ENCODE data around the gene MLYCD. TPM values are rescaled to one million over a fixed set of nuclear protein-coding genes. Genes with fewer than 3 reads are reported as not detected.

Gene MLYCD
- total RNA-seq, 4 donors from 2014 or later, result 2.7 to 8.6 (median 2.9) TPM

DNA sequence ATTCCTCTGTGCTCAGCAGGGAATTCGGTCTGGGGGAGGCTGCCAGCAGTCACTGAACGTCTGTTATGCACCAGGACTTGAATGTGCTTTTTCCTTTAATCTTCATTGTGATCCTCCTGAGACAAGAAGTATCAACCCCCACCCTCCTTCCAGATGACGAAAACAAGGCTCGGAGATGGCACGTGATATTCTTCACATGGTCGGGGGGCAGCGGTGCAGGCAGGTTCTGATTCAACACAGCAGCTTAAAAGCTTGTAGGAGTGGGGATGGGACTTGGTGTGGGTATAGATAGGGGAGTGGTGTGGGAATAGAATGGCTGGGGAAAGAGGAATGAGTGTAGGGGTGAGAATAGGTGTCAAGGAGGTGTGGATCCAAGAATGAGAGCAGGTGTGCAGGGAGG, 75.6 kb downstream of the MLYCD start:
- Histone ChIP-seq H3K27ac (no peak overlapping the region), H3K27me3 (peaks cover 0 to 17% (median under 1%) of the 10 kb centered on the region in 4 donors), H3K36me3 (no peaks in the 10 kb centered on the region), H3K9me3 (peaks cover 0 to 9% (median 0%) of the 10 kb centered on the region in 3 donors), H3K4me3 (no peak overlapping the region), H3K4me1 (no peaks in the 10 kb centered on the region)
- 41 to 47% methylated on average over 7 of the region's 7 CpGs for WGBS, 2 donors
- no peak for DNase-seq
- intact Hi-C loops (cut with DNase I), result no loop called here
- TF ChIP-seq CTCF (IDR thresholded peaks at IDR 0.05) (no peak), POLR2A (IDR thresholded peaks at IDR 0.05) (no peak)

DNA sequence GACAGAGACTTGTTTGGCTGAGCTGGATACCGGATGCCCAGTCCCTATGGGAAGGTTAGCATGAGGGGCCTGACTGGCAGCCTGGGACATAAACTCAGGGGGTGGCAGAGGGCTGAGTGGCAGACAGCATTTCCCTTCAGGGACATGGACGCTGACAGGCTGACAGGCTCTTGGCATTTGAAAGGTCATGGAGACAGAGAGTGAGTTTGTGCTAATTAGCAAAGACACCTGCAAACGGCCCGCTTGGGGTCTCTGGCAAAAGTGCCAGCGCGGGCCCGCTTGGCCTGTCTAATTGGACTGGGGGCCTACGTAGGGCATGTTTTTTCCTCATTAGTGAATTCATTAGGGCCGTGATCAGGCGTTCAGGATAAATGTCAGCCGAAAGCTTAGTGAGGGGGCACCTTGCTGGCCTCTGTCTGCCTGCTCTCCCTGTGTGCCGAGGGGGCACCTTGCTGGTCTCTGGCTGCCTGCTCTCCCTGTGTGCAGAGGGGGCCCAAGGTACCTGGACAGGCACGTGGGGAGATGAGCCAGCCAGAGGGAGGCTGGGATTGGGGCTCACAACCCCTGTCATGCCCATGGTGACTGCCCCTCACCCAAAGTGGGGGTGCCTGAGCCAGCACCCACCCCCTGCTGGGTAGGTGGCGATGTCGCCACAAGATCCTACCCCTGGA, 76.8 kb downstream of the MLYCD start:
- Histone ChIP-seq H3K27ac (no peak overlapping the region), H3K4me3 (no peak overlapping the region), H3K4me1 (no peaks in the 10 kb centered on the region), H3K36me3 (no peaks in the 10 kb centered on the region), H3K27me3 (peaks cover 0 to 4% (median 0%) of the 10 kb centered on the region in 4 donors), H3K9me3 (peaks cover 0 to 9% (median 0%) of the 10 kb centered on the region in 3 donors)
- DNase-seq, result no peak
- TF ChIP-seq POLR2A (IDR thresholded peaks at IDR 0.05) (no peak), CTCF (IDR thresholded peaks at IDR 0.05) (no peak)
- intact Hi-C loops (cut with DNase I), result no loop called here
- 61 to 77% methylated on average over 6 to 11 of the region's 15 CpGs for WGBS, 2 donors

Other genes with a start within 250 kb of the MLYCD start
- gene HSBP1, start 91.1 kb upstream of the MLYCD start, total RNA-seq, result 10 to 100 TPM; 18.2 to 32.4 (median 23.3) TPM
- gene OSGIN1, start 54.1 kb downstream of the MLYCD start, total RNA-seq, result 10 to 100 TPM in 2 of 4 donors, 1 to 10 TPM in 2; 5.0 to 27.6 (median 11.1) TPM
- not detected for gene NECAB2, start 69.1 kb downstream of the MLYCD start, total RNA-seq
- gene SLC38A8, start 143.7 kb downstream of the MLYCD start, total RNA-seq, result not detected
- 10 to 100 TPM; 36.3 to 77.6 (median 53.0) TPM for gene MBTPS1, start 217.8 kb downstream of the MLYCD start, total RNA-seq
- gene HSDL1, start 246.1 kb downstream of the MLYCD start, total RNA-seq, result 1 to 10 TPM; 5.0 to 9.7 (median 8.6) TPM
- under 1 TPM in 1 of 4 donors, not detected in 3; under 0.01 TPM for gene DNAAF1, start 246.2 kb downstream of the MLYCD start, total RNA-seq